Fibroblast of the aortic adventitia (primary cell): Measurements from ENCODE around the gene POLL. TPM values are rescaled to one million over a fixed set of nuclear protein-coding genes. Genes with fewer than 3 reads are reported as not detected.

ENCODE experiments used
- DNase-seq: peaks from one replicate; pipeline ENCODE4 v3.0.0-alpha.2; 2010; ENCODE audit warnings: low read depth
- H3K4me3 ChIP-seq: 2 replicates; pipeline ENCODE4 v1.5.1; 2011; ENCODE audit warnings: low read depth, mild to moderate bottlenecking, control low read depth, low read length, moderate library complexity
- CTCF ChIP-seq: IDR thresholded peaks from 2 replicates; pipeline ENCODE4 v1.5.1; 2011; ENCODE audit warnings: mild to moderate bottlenecking, low read length, control low read depth, inconsistent platforms; ENCODE audit not compliant: insufficient read depth
- total RNA-seq: library from RNA; depleted of rRNA; stranded (reverse); fragments of >200 nt; gene quantifications from 2 replicates; pipeline ENCODE4 v1.2.3, GENCODE V29; 2012; ENCODE audit warnings: low replicate concordance

POLL gene
- total RNA-seq, 1 donor: 11.1 TPM

- no peak for TF ChIP-seq CTCF
- no peak for DNase-seq
- H3K4me3 ChIP-seq: no peak overlapping the region
Measured at GRCh38 chr10:101578192-101578591, 9.9 kb downstream of the POLL start.

- TF ChIP-seq CTCF: no peak
- no peak for DNase-seq
- no peak overlapping the region for H3K4me3 ChIP-seq
Measured at GRCh38 chr10:101577121-101577871, 10.8 kb downstream of the POLL start.

- DNase-seq: peak; percentile 16
- no peak overlapping the region for H3K4me3 ChIP-seq
- no peak for TF ChIP-seq CTCF
Measured at GRCh38 chr10:101576211-101576863, 11.7 kb downstream of the POLL start.

GRCh38 chr10:101575580-101576210 is 12.4 kb downstream of the POLL start:
- no peak overlapping the region for H3K4me3 ChIP-seq
- DNase-seq: no peak
- TF ChIP-seq CTCF: no peak

GRCh38 chr10:101575091-101575490 is 13.0 kb downstream of the POLL start:
- no peak for TF ChIP-seq CTCF
- no peak for DNase-seq
- H3K4me3 ChIP-seq: no peak overlapping the region

GRCh38 chr10:101573885-101574753 is 13.9 kb downstream of the POLL start:
- no peak overlapping the region for H3K4me3 ChIP-seq
- TF ChIP-seq CTCF: no peak
- no peak for DNase-seq
